ENCODE data around the gene STOML1. TPM values are rescaled to one million over a fixed set of nuclear protein-coding genes. Genes with fewer than 3 reads are reported as not detected.

The STOML1 gene
- total RNA-seq, 1 donor from 2014 or later, result 15.3 TPM

GRCh38 chr15:74024687-74025086, 32.6 kb upstream of the STOML1 start:
- no peaks in the 10 kb centered on the region for H3K27me3 ChIP-seq
- TF ChIP-seq, protein P1, sequence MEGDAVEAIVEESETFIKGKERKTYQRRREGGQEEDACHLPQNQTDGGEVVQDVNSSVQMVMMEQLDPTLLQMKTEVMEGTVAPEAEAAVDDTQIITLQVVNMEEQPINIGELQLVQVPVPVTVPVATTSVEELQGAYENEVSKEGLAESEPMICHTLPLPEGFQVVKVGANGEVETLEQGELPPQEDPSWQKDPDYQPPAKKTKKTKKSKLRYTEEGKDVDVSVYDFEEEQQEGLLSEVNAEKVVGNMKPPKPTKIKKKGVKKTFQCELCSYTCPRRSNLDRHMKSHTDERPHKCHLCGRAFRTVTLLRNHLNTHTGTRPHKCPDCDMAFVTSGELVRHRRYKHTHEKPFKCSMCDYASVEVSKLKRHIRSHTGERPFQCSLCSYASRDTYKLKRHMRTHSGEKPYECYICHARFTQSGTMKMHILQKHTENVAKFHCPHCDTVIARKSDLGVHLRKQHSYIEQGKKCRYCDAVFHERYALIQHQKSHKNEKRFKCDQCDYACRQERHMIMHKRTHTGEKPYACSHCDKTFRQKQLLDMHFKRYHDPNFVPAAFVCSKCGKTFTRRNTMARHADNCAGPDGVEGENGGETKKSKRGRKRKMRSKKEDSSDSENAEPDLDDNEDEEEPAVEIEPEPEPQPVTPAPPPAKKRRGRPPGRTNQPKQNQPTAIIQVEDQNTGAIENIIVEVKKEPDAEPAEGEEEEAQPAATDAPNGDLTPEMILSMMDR (IDR thresholded peaks at IDR 0.05), result no peak
- no peaks in the 10 kb centered on the region for H3K4me1 ChIP-seq
- no peak overlapping the region for H3K4me3 ChIP-seq
- intact Hi-C loops (cut with DNase I), result no loop called here
- H3K36me3 ChIP-seq, result peaks cover 49 to 61% of the 10 kb centered on the region in 2 donors
- H3K9me3 ChIP-seq, result no peaks in the 10 kb centered on the region
- no peak overlapping the region for H3K27ac ChIP-seq
- DNase-seq (ENCODE audit: low spot score in 2 of 2), result peak in 1 of 2 donors; percentile 59

DNA sequence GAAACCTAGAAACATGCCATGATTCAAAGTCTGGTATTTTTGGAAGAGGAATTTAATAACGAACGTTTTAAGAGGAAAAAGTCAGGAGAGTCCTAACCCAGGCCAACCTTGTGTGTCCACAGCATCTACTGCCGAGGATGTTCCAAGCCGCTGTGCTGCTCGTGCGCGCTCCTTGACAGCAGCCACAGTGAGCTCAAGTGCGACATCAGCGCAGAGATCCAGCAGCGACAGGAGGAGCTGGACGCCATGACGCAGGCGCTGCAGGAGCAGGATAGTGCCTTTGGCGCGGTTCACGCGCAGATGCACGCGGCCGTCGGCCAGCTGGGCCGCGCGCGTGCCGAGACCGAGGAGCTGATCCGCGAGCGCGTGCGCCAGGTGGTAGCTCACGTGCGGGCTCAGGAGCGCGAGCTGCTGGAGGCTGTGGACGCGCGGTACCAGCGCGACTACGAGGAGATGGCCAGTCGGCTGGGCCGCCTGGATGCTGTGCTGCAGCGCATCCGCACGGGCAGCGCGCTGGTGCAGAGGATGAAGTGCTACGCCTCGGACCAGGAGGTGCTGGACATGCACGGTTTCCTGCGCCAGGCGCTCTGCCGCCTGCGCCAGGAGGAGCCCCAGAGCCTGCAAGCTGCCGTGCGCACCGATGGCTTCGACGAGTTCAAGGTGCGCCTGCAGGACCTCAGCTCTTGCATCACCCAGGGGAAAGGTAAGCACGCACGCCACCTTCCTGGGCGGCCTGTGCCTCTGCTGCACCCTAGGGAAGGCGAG, 30.8 kb upstream of the STOML1 start:
- Histone ChIP-seq H3K36me3 (peaks cover 41 to 66% of the 10 kb centered on the region in 2 donors), H3K27me3 (no peaks in the 10 kb centered on the region), H3K4me3 (no peak overlapping the region), H3K27ac (no peak overlapping the region), H3K9me3 (no peaks in the 10 kb centered on the region), H3K4me1 (no peaks in the 10 kb centered on the region)
- DNase-seq (ENCODE audit: low spot score in 2 of 2), result peak in 1 of 2 donors; percentile 35
- intact Hi-C loops (cut with DNase I), result no loop called here
- TF ChIP-seq, protein P1 (IDR thresholded peaks at IDR 0.05), result no peak

- Histone ChIP-seq H3K4me1 (no peaks in the 10 kb centered on the region), H3K4me3 (no peak overlapping the region), H3K36me3 (peaks cover 21 to 34% of the 10 kb centered on the region in 2 donors), H3K9me3 (no peaks in the 10 kb centered on the region), H3K27me3 (no peaks in the 10 kb centered on the region), H3K27ac (no peak overlapping the region)
- TF ChIP-seq, protein P1 (IDR thresholded peaks at IDR 0.05), result no peak
- DNase-seq (ENCODE audit: low spot score in 2 of 2), result no peak
- intact Hi-C loops (cut with DNase I), result no loop called here
Measured at GRCh38 chr15:74019734-74020133, 27.6 kb upstream of the STOML1 start.

DNA sequence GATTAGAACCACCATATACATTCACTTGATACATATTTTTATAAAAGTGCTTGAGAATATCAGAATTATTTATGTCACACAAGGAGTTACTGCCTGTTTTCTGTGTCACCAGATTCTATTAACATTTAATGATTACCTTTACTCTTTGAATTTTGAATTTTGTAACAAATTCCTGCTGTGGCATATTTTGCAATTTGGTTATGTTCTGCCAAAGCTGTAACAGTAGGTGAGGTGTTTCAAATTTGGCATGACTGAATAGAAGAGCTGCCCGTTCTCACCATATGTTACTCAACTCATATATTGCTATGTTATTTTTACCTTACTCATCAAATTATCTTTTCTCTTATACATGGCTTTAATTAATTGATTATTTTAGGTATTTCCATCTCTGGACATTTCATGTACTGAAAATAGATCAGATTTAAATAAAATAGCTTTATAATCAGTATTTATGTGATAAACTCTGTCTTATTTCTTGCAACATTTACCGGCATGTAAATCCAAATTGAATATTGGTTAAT, 21.3 kb upstream of the STOML1 start:
- no peaks in the 10 kb centered on the region for H3K27me3 ChIP-seq
- H3K36me3 ChIP-seq, result peaks cover 0 to 3% of the 10 kb centered on the region in 2 donors
- no peak for DNase-seq (ENCODE audit: low spot score in 2 of 2)
- intact Hi-C loops (cut with DNase I), result no loop called here
- H3K9me3 ChIP-seq, result no peaks in the 10 kb centered on the region
- H3K4me1 ChIP-seq, result peaks cover 0 to 21% of the 10 kb centered on the region in 2 donors
- H3K4me3 ChIP-seq, result no peak overlapping the region
- H3K27ac ChIP-seq, result no peak overlapping the region
- TF ChIP-seq, protein P1 (IDR thresholded peaks at IDR 0.05), result no peak

DNA sequence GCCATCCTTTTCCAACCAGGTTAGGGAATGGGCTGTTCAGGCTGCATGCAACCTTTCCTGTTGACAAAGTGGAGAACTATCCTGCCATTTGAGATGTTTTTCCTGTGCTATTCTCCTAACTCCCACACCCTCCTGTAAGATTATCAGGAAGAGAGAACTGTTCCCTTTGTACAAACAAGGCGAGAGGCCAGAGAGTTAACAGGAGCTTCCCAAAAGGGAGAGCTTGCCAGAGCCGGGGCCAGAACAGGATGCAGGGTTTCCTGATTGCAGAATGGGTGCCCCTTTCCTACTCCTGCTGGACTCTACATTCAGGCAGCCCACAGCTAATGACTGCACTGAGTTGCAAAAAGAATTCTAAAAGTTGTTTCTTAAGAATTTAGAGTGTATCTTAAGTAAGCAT, 19.5 kb upstream of the STOML1 start:
- peak in 1 of 2 donors; percentile 73 for DNase-seq (ENCODE audit: low spot score in 2 of 2)
- intact Hi-C loops (cut with DNase I), result no loop called here
- H3K4me1 ChIP-seq, result peaks cover 0 to 24% of the 10 kb centered on the region in 2 donors

More for the DNA sequence above, 19.5 kb upstream of the STOML1 start:
- Histone ChIP-seq H3K9me3 (no peaks in the 10 kb centered on the region), H3K36me3 (peaks cover 0 to 3% of the 10 kb centered on the region in 2 donors), H3K27ac (peak overlapping the region in 1 of 2 donors; percentile 62), H3K4me3 (no peak overlapping the region), H3K27me3 (no peaks in the 10 kb centered on the region)
- TF ChIP-seq, protein P1 (IDR thresholded peaks at IDR 0.05), result no peak
